Ovary (tissue), 9 donors: ENCODE measurements around the gene AANAT. TPM values are rescaled to one million over a fixed set of nuclear protein-coding genes. Genes with fewer than 3 reads are reported as not detected.
A peak's percentile ranks its signal among the peaks of the same experiment; 100 is the strongest.
"Not testable (repeated sequence)": the region's sequence is repeated elsewhere in the genome, so short reads cannot be mapped to it uniquely, and the experiment has no call there.

Source experiments
- DNase-seq, 5 donors: peaks; one replicate each; pipeline ENCODE4 v3.0.0-alpha.2; 2019 to 2020
- H3K27ac ChIP-seq, 2 donors: fragments of 200-600 bp; one replicate each; pipeline versions ENCODE4 v1.5.1 to v1.8.0; 2019 to 2022
- H3K27me3 ChIP-seq: fragments of 200-600 bp; one replicate; pipeline ENCODE4 v1.8.0; 2022
- H3K36me3 ChIP-seq: fragments of 200-600 bp; sonication (generic); one replicate; pipeline ENCODE4 v1.5.1; 2019
- H3K4me1 ChIP-seq: one replicate; pipeline ENCODE4 v1.8.1; 2013; ENCODE audit warnings: mild to moderate bottlenecking, moderate library complexity; ENCODE audit not compliant: insufficient read depth
- H3K4me3 ChIP-seq: fragments of 200-600 bp; sonication (generic); one replicate; pipeline ENCODE4 v1.5.1; 2017
- H3K9me3 ChIP-seq, 2 donors: fragments of 200-600 bp in 1 of 2; sonication (generic) in 1 of 2; one replicate each; pipeline versions ENCODE4 v1.5.1 to v1.8.1; 2013 to 2019; ENCODE audit warnings: mild to moderate bottlenecking in 1 of 2, moderate library complexity in 1 of 2
- CTCF ChIP-seq, 3 donors: fragments of 450-650 bp in 2 of 3; fragments of 200-600 bp in 1 of 3; IDR thresholded peaks; one replicate each; pipeline versions ENCODE4 v1.5.1 to v1.8.0; 2016 to 2022; ENCODE audit warnings: antibody characterized with exemption in 3 of 3, mild to moderate bottlenecking in 1 of 3
- EP300 ChIP-seq: sonication (generic); formaldehyde crosslinking; IDR thresholded peaks from one replicate; pipeline ENCODE4 v1.6.1; 2017; ENCODE audit warnings: antibody characterized with exemption
- POLR2A ChIP-seq: fragments of 450-650 bp; IDR thresholded peaks from one replicate; pipeline ENCODE4 v1.6.1; 2017; ENCODE audit warnings: antibody characterized with exemption, mild to moderate bottlenecking, moderate library complexity
- WGBS, 3 donors: extraction: QIAGEN DNeasy Blood & Tissue Kit in 1 of 3; methylation state at CpG; one replicate each; pipeline versions ENCODE4 v1.1.5 to v1.1.7; 2013 to 2017; 5-methylcytosine and 5-hydroxymethylcytosine counted together
- intact Hi-C, 4 donors: fragments of 100-400 bp; cut with DNase I; formaldehyde crosslinking; loops; one replicate each; pipeline versions ENCODE4 v1.11.0 to v1.15.1; 2022 to 2023
- polyA plus RNA-seq, 2 donors: library from polyadenylated mRNA; stranded (reverse); fragments of 200-250 nt in 1 of 2; fragments of 350-450 nt in 1 of 2; fragmentation: Illumina TruSeq in 1 of 2; extraction: RNeasy Lipid Tissue Mini Kit (QIAGEN cat#74804) in 1 of 2; gene quantifications; one replicate each; pipeline ENCODE4 v1.2.3, GENCODE V29; 2013 to 2014
- total RNA-seq, 7 donors: library from RNA; depleted of rRNA in 2 of 7; stranded (reverse); fragments of >200 nt in 2 of 7; fragmentation: NEBNext Ultra II Directional in 3 of 7; extraction: Animal tissue kit (Norgen Biotek cat#: 25700) in 3 of 7; gene quantifications; one replicate each; pipeline versions ENCODE4 v1.1.0 to v1.2.4, GENCODE V29; 2016 to 2023
- donor health status: DM: no; HTN: no; CAD: no; lungs with moderate emphysema.
- donor health status: DM: no; HTN: no; CAD: no.
- donor health status: Bipolar disorder and iron deficiency.
- donor health status: DM: yes; HTN: yes; CAD: no.
- donor health status: DM: no; HTN: no; CAD: no.
- donor health status: DM: yes; HTN: yes; CAD: no.

The AANAT gene
- total and polyA plus RNA-seq, 9 donors = not detected

GRCh38 chr17:76504117-76504516 is 36.7 kb downstream of the AANAT start:
- intact Hi-C loops = loop anchor here in 1 of 4 donors (10.0 kb wide), 1 partner anchor 199 kb away; the partner anchor contains the start of gene QRICH2
- TF ChIP-seq POLR2A (no peak), EP300 (no peak), CTCF (IDR thresholded peaks at IDR 0.05) (no peak)
- 49 to 58% (median 51%) methylated on average over 7 of the region's 7 CpGs for WGBS, 3 donors

GRCh38 chr17:76506408-76507345 is 39.3 kb downstream of the AANAT start:
- intact Hi-C loops = loop anchor here (1.0 to 10.0 kb wide), 5 partner anchors 39 to 204 kb away; partner anchors contain the start of genes AANAT (in 4 of the 4) and QRICH2 (in 1 of the 4)
- TF ChIP-seq CTCF (IDR thresholded peaks at IDR 0.05) (peak; percentile 80 to 96 (median 96)), POLR2A (peak; percentile 11), EP300 (no peak)
- Histone ChIP-seq H3K4me3 (no peak overlapping the region), H3K4me1 (peaks cover 4% of the 10 kb centered on the region), H3K9me3 (no peaks in the 10 kb centered on the region), H3K27ac (no peak overlapping the region), H3K36me3 (no peaks in the 10 kb centered on the region), H3K27me3 (no peaks in the 10 kb centered on the region)
- DNase-seq = peak; percentile 74 to 92 (median 88)
- WGBS, 3 donors = 22 to 30% (median 23%) methylated on average over 22 to 24 of the region's 24 CpGs

More at GRCh38 chr17:76504117-76504516, 36.7 kb downstream of the AANAT start:
- Histone ChIP-seq H3K4me1 (peaks cover 12% of the 10 kb centered on the region), H3K9me3 (no peaks in the 10 kb centered on the region), H3K27ac (no peak overlapping the region), H3K27me3 (no peaks in the 10 kb centered on the region), H3K36me3 (no peaks in the 10 kb centered on the region), H3K4me3 (no peak overlapping the region)
- no peak for DNase-seq

GRCh38 chr17:76508472-76509063 is 41.2 kb downstream of the AANAT start:
- not testable (repeated sequence) for DNase-seq
- WGBS, 3 donors = 57 to 63% (median 57%) methylated on average over 14 of the region's 14 CpGs

GRCh38 chr17:76510831-76511244 is 43.4 kb downstream of the AANAT start:
- no peak for DNase-seq
- WGBS, 3 donors = 9 to 23% (median 13%) methylated on average over 9 of the region's 9 CpGs
- H3K4me1 ChIP-seq = no peaks in the 10 kb centered on the region
- no peak overlapping the region for H3K4me3 ChIP-seq
- TF ChIP-seq CTCF (IDR thresholded peaks at IDR 0.05) (no peak), POLR2A (no peak), EP300 (no peak)
- no peaks in the 10 kb centered on the region for H3K27me3 ChIP-seq
- no peak overlapping the region for H3K27ac ChIP-seq
- no peaks in the 10 kb centered on the region for H3K36me3 ChIP-seq
- H3K9me3 ChIP-seq = no peaks in the 10 kb centered on the region
- intact Hi-C loops = no loop called here

More at GRCh38 chr17:76508472-76509063, 41.2 kb downstream of the AANAT start:
- H3K27me3 ChIP-seq, H3K4me1 ChIP-seq, H3K27ac ChIP-seq, H3K9me3 ChIP-seq, H3K4me3 ChIP-seq, H3K36me3 ChIP-seq: not testable (repeated sequence)
- intact Hi-C loops = loop anchor here in 2 of 4 donors (5.0 to 10.0 kb wide), 2 partner anchors 101 to 204 kb away; partner anchors contain the start of gene QRICH2 (in 1 of the 2)
